GM12878 (cell line): ENCODE results near the gene HHAT. TPM values are rescaled to one million over a fixed set of nuclear protein-coding genes. Genes with fewer than 3 reads are reported as not detected.
A peak's percentile ranks its signal among the peaks of the same experiment; 100 is the strongest.

Source experiments
- BCL11A ChIP-seq: IDR thresholded peaks from 2 replicates; pipeline ENCODE4 v1.6.1; 2011; ENCODE audit warnings: low read depth, low read length
- EGR1 ChIP-seq, 2 experiments: IDR thresholded peaks; 1 replicate in 1 of 2; 2 replicates in 1 of 2; pipeline ENCODE4 v1.6.1; 2011 to 2012; ENCODE audit warnings: low read depth in 2 of 2, low read length in 2 of 2, borderline replicate concordance in 1 of 2, mild to moderate bottlenecking in 1 of 2, moderate library complexity in 1 of 2
- HCFC1 ChIP-seq: fragments of 150-350 bp; IDR thresholded peaks from 2 replicates; pipeline ENCODE4 v1.6.1; 2014; ENCODE audit warnings: low read length
- IRF4 ChIP-seq: IDR thresholded peaks from 2 replicates; pipeline ENCODE4 v1.6.1; 2011; ENCODE audit warnings: low read depth, low read length
- KAT2A ChIP-seq: conservative IDR thresholded peaks from 2 replicates; pipeline ENCODE4 v1.6.1; 2011; ENCODE audit warnings: low read depth, low read length; ENCODE audit not compliant: control insufficient read depth
- KLF5 ChIP-seq: fragments of 450-650 bp; IDR thresholded peaks from 2 replicates; pipeline ENCODE4 v1.6.1; 2014; ENCODE audit warnings: mild to moderate bottlenecking; ENCODE audit not compliant: partially characterized antibody
- PAX8 ChIP-seq: fragments of 450-650 bp; IDR thresholded peaks from 2 replicates; pipeline ENCODE4 v1.6.1; 2017; ENCODE audit warnings: mild to moderate bottlenecking, moderate library complexity
- POLR2AphosphoS2 ChIP-seq: IDR thresholded peaks from 2 replicates; pipeline ENCODE4 v1.6.1; 2011; ENCODE audit warnings: low read depth, mild to moderate bottlenecking, low read length, improper control_type of control experiment, moderate library complexity
- POU2F2 ChIP-seq: IDR thresholded peaks from 3 replicates; pipeline ENCODE4 v1.6.1; 2011; ENCODE audit warnings: low read depth, mild to moderate bottlenecking, low read length, borderline replicate concordance
- SP1 ChIP-seq: IDR thresholded peaks from one replicate; pipeline ENCODE4 v1.6.1; 2011; ENCODE audit warnings: low read depth, low read length
- WRNIP1 ChIP-seq: IDR thresholded peaks from 2 replicates; pipeline ENCODE4 v1.6.1; 2011; ENCODE audit warnings: low read depth, low read length, improper control_type of control experiment, borderline replicate concordance
- ZNF274 ChIP-seq: IDR thresholded peaks from one replicate; pipeline ENCODE4 v1.8.0; 2011; ENCODE audit not compliant: insufficient read length, insufficient read depth
- polyA plus RNA-seq, 11 experiments: library from polyadenylated mRNA; depleted of rRNA in 4 of 11; unstranded in 6 of 11; stranded (reverse) in 5 of 11; fragments of >200 nt; fragmentation: Nextera tagmentation in 4 of 11; fragmentation: Illumina TruSeq in 1 of 11; extraction: Ambion mirVana in 4 of 11; extraction: Trizol in 1 of 11; gene quantifications; 1 replicate in 1 of 11; 2 replicates in 10 of 11; pipeline versions ENCODE4 v1.2.1 to v1.2.3, GENCODE V29; 2011 to 2016; ENCODE audit warnings: inconsistent platforms in 2 of 11, missing spikeins in 2 of 11, low read depth in 1 of 11
- total RNA-seq, 4 experiments: library from RNA; depleted of rRNA in 3 of 4; stranded (reverse); fragments of >200 nt in 3 of 4; fragmentation: Illumina TruSeq in 1 of 4; extraction: Trizol in 1 of 4; gene quantifications; 2 replicates each; pipeline versions ENCODE4 v1.2.1 to v1.2.3, GENCODE V29; 2013 to 2021
- TF ChIP-seq, protein P1 (sequence below): IDR thresholded peaks from 2 replicates; pipeline ENCODE4 v1.6.1; 2012; ENCODE audit warnings: low read depth, low read length, improper control_type of control experiment
- TF ChIP-seq, protein P2 (sequence below): IDR thresholded peaks from 2 replicates; pipeline ENCODE4 v1.6.1; 2011; ENCODE audit warnings: mild to moderate bottlenecking, low read depth, low read length, moderate library complexity; ENCODE audit not compliant: insufficient replicate concordance
- TF ChIP-seq, protein P3 (sequence below): fragments of 450-650 bp; IDR thresholded peaks from 2 replicates; pipeline ENCODE4 v1.6.1; 2017; ENCODE audit warnings: mild to moderate bottlenecking, moderate library complexity
- TF ChIP-seq, protein P4 (sequence below): IDR thresholded peaks from 2 replicates; pipeline ENCODE4 v1.6.1; 2012; ENCODE audit warnings: low read length, inconsistent platforms
- TF ChIP-seq, protein P5 (sequence below): IDR thresholded peaks from 2 replicates; pipeline ENCODE4 v1.6.1; 2011; ENCODE audit warnings: low read depth, low read length, improper control_type of control experiment, borderline replicate concordance

HHAT gene
- total and polyA plus RNA-seq, 10 of the 15 experiments (the other 5 are each of a cell fraction or from before 2014, with no cell fraction given): 1.2 to 37.6 (median 2.6) TPM

DNA sequence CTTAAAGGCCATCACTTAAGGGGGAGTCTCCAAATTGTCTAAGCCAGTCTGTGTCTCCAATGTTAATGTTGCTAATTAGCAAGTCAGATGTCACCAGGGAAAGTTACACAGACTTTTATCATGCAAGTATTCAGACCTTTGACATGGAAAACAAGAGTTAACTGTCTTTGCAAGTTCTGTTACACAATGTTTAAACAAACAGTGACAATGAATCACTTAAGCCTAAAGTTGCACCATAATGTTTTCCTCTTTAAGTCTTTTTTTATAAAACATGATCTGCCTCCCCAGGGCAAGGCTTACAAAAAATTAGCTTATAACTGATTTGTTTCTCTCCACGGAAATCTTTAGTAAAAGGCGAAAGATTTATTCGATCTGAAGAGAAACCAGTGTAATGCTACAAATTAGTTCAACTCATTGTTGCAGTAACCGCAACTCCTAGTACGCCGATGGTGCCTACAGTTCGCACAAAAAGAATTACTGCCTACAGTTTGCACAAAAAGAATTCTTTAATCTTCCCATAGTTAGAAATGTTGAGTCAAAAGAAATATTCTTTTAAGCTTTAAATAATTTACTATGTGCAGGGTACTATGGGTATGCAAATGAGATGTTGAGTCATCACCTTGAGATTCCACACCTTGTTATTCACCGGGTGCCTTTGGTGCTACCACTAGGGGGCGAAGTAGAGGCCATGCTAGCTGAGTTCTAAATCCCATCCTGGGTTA lies 45.3 kb downstream of the HHAT start (continued):
- TF ChIP-seq ZNF274 (no peak), KAT2A (peak; percentile 37; the same call in 1 of the 2 replicates), IRF4 (peak; percentile 42; the same call in 1 of the 2 replicates), POU2F2 (peak; percentile 97), KLF5 (peak; percentile 54), EGR1 (IDR thresholded peaks at IDR 0.05; ENCODE audit: borderline replicate concordance in 1 of 2, low read depth in 2 of 2, low read length in 2 of 2) (no peak), SP1 (no peak), WRNIP1 (no peak), PAX8 (peak; percentile 28; the same call in 1 of the 2 replicates), HCFC1 (peak; percentile 55), POLR2AphosphoS2 (peak; percentile 99), BCL11A (peak; percentile 26)
- TF ChIP-seq, protein P1, sequence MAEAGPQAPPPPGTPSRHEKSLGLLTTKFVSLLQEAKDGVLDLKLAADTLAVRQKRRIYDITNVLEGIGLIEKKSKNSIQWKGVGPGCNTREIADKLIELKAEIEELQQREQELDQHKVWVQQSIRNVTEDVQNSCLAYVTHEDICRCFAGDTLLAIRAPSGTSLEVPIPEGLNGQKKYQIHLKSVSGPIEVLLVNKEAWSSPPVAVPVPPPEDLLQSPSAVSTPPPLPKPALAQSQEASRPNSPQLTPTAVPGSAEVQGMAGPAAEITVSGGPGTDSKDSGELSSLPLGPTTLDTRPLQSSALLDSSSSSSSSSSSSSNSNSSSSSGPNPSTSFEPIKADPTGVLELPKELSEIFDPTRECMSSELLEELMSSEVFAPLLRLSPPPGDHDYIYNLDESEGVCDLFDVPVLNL: no peak
- TF ChIP-seq, protein P2, sequence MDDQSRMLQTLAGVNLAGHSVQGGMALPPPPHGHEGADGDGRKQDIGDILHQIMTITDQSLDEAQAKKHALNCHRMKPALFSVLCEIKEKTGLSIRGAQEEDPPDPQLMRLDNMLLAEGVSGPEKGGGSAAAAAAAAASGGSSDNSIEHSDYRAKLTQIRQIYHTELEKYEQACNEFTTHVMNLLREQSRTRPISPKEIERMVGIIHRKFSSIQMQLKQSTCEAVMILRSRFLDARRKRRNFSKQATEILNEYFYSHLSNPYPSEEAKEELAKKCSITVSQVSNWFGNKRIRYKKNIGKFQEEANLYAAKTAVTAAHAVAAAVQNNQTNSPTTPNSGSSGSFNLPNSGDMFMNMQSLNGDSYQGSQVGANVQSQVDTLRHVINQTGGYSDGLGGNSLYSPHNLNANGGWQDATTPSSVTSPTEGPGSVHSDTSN: peak; percentile 20
- TF ChIP-seq, protein P3, sequence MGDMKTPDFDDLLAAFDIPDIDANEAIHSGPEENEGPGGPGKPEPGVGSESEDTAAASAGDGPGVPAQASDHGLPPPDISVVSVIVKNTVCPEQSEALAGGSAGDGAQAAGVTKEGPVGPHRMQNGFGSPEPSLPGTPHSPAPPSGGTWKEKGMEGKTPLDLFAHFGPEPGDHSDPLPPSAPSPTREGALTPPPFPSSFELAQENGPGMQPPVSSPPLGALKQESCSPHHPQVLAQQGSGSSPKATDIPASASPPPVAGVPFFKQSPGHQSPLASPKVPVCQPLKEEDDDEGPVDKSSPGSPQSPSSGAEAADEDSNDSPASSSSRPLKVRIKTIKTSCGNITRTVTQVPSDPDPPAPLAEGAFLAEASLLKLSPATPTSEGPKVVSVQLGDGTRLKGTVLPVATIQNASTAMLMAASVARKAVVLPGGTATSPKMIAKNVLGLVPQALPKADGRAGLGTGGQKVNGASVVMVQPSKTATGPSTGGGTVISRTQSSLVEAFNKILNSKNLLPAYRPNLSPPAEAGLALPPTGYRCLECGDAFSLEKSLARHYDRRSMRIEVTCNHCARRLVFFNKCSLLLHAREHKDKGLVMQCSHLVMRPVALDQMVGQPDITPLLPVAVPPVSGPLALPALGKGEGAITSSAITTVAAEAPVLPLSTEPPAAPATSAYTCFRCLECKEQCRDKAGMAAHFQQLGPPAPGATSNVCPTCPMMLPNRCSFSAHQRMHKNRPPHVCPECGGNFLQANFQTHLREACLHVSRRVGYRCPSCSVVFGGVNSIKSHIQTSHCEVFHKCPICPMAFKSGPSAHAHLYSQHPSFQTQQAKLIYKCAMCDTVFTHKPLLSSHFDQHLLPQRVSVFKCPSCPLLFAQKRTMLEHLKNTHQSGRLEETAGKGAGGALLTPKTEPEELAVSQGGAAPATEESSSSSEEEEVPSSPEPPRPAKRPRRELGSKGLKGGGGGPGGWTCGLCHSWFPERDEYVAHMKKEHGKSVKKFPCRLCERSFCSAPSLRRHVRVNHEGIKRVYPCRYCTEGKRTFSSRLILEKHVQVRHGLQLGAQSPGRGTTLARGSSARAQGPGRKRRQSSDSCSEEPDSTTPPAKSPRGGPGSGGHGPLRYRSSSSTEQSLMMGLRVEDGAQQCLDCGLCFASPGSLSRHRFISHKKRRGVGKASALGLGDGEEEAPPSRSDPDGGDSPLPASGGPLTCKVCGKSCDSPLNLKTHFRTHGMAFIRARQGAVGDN: peak; percentile 99
- TF ChIP-seq, protein P4, sequence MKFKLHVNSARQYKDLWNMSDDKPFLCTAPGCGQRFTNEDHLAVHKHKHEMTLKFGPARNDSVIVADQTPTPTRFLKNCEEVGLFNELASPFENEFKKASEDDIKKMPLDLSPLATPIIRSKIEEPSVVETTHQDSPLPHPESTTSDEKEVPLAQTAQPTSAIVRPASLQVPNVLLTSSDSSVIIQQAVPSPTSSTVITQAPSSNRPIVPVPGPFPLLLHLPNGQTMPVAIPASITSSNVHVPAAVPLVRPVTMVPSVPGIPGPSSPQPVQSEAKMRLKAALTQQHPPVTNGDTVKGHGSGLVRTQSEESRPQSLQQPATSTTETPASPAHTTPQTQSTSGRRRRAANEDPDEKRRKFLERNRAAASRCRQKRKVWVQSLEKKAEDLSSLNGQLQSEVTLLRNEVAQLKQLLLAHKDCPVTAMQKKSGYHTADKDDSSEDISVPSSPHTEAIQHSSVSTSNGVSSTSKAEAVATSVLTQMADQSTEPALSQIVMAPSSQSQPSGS: peak; percentile 97
- TF ChIP-seq, protein P5, sequence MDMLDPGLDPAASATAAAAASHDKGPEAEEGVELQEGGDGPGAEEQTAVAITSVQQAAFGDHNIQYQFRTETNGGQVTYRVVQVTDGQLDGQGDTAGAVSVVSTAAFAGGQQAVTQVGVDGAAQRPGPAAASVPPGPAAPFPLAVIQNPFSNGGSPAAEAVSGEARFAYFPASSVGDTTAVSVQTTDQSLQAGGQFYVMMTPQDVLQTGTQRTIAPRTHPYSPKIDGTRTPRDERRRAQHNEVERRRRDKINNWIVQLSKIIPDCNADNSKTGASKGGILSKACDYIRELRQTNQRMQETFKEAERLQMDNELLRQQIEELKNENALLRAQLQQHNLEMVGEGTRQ: no peak
